ENCODE data around the gene ECHDC3. TPM values are rescaled to one million over a fixed set of nuclear protein-coding genes. Genes with fewer than 3 reads are reported as not detected.
A peak's percentile ranks its signal among the peaks of the same experiment; 100 is the strongest.

ECHDC3 gene
- total RNA-seq, 1 experiment from 2014 or later, result 0.78 TPM

- no peak for DNase-seq (ENCODE audit: low spot score)
- in situ Hi-C loops (cut with HindIII; ENCODE audit: low sequenced_read_pairs), result no loop called here
Observed at GRCh38 chr10:11743461-11744338, 1.5 kb downstream of the ECHDC3 start.

DNA sequence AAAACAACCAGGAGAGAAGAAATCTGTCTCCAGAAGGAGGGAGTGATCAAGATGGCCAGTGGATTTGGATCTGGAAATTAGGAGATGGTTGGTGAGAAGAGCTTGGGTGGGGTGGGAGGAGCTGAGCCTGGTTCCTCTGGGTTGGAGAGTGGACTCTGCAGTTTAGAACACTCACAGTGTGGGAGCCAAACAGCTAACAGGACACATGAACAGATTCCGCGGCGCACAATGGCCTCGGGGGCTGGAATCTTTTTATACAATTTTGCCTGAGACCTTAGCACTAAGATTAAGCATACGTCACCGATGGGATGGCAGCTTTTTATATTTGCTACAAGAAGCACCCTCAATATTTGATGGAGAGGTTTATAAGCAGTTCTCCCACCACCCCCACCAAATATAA lies 2.9 kb downstream of the ECHDC3 start:
- in situ Hi-C loops (cut with HindIII; ENCODE audit: low sequenced_read_pairs), result no loop called here
- no peak for DNase-seq (ENCODE audit: low spot score)

DNA sequence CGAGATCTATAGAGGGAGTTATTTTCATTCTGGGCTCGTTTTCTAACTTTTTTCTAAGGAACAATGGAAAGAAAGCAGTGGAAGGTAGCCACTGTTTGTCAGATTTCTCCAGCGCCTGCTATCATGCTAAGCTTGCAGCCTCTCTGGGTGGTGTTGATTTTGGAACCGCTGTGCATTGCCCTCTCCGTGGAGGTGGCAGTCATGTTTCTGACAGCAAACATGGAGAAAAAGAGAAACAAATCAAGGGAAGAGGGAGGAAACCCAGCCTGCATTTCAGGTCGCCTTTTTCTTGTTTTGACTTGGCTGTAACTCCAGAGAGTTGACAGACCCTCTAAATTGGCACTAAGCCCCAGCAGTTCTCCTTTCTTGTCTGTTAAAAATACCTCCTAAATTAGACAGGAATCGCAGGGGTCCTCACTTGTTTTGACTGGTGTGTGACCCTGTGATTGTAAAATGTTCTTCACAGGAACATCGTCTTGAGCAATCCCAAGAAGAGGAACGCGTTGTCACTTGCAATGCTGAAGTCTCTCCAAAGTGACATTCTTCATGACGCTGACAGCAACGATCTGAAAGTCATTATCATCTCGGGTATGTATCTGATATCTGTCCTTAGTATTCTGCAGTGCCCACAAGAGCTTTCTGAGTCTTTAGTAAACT lies 4.8 kb downstream of the ECHDC3 start:
- no peak for DNase-seq (ENCODE audit: low spot score)
- in situ Hi-C loops (cut with HindIII; ENCODE audit: low sequenced_read_pairs), result no loop called here

- in situ Hi-C loops (cut with HindIII; ENCODE audit: low sequenced_read_pairs), result no loop called here
Observed at GRCh38 chr10:11748866-11749265, 6.7 kb downstream of the ECHDC3 start.

GRCh38 chr10:11750420-11750819 lies 8.2 kb downstream of the ECHDC3 start:
- in situ Hi-C loops (cut with HindIII; ENCODE audit: low sequenced_read_pairs), result no loop called here
- DNase-seq (ENCODE audit: low spot score), result no peak

More at GRCh38 chr10:11748866-11749265, 6.7 kb downstream of the ECHDC3 start:
- DNase-seq (ENCODE audit: low spot score), result no peak

DNA sequence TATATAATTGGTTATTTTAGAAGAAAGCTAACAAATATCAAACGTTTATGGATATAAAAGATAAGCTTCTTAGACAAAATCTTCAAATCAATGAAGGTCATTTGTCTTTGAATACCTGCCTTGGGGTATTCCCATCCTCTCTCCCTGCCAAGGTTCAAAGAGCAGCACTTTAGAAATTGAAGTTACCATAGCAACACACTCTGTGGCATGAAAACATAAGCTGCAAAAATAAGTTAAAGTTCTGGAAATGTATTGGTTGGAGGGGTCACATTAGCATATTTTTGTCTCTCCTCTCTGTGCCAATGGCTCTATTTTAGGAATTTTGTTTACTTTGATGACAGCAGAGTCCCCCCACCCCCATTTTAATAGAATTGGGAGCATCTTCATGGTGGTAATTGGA lies 12.0 kb downstream of the ECHDC3 start:
- DNase-seq (ENCODE audit: low spot score), result no peak
- in situ Hi-C loops (cut with HindIII; ENCODE audit: low sequenced_read_pairs), result no loop called here

GRCh38 chr10:11754620-11755019 lies 12.4 kb downstream of the ECHDC3 start:
- DNase-seq (ENCODE audit: low spot score), result no peak
- in situ Hi-C loops (cut with HindIII; ENCODE audit: low sequenced_read_pairs), result no loop called here

DNA sequence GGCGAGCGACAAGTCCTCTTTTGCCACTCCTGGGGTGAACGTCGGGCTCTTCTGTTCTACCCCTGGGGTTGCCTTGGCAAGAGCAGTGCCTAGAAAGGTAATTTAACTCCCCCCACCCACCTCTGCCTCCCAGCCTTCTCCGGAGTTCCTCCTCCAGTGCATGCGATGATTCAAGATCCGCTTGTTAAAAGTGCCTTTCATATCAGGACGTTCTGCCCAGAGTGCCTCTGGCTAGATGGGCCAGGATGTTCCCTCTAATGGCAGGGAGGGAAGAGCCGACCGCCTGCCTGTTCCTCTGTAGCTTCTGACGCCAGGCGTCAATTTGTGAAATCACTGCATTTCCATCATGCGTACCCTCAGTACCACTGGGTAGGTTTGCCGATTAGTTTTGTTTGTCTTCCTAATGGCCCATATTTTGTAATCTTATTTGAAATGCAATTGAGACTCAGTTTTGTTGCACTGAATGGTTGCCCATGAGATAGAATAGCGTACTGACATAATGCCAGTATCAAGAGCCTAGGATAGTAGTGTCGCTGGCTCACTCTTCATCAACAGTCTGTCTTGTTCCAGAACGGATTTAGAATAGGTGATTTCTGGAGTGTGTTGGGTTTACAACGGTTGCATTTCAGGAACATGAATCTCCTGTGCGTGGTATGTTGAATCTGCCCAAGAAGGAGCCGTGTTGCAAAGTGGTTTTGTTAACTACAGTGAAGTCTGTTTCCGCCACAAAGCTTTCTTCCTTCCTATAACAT lies 13.5 kb downstream of the ECHDC3 start:
- in situ Hi-C loops (cut with HindIII; ENCODE audit: low sequenced_read_pairs), result no loop called here
- DNase-seq (ENCODE audit: low spot score), result no peak

DNA sequence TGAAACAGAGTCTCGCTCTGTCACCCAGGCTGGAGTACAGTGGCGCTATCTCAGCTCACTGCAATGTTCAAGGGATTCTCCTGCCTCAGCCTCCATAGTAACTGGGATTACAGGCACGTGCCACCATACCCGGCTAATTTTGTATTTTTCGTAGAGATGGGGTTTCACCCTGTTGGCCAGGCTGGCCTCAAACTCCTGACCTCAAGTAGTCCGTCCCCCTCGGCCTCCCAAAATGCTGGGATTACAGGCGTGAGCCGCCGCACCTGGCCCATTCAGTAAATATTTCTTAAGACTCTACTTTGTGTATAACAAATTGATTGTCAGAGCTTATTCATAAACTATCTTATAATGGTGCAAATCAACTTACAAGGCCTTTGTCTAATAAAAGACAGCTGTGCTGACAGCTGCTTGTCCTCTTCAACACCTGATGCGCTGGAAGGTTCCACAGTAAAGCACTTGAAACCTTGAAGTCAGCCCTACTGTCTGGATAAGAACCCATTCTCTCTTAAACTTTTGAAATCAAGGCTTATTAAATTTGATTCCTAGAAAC lies 14.7 kb downstream of the ECHDC3 start:
- DNase-seq (ENCODE audit: low spot score), result no peak
- in situ Hi-C loops (cut with HindIII; ENCODE audit: low sequenced_read_pairs), result no loop called here

DNA sequence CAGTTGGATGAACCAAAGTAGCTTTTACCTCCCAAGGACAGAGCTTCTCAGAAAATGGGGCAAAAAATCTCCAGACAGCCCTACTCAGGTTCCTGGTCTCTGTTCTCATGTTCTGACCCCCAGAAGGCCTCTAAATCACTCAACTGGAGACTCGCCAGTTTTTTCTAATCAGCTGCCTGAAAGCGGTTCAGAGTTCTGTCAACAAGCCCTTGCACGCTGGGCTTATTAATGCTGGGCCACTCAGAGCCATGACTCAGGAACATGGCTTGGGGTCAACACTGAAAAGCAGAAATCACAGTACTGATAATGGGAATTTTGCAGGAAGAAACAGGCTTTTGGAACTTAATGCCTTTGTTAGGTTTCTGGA lies 15.3 kb downstream of the ECHDC3 start:
- in situ Hi-C loops (cut with HindIII; ENCODE audit: low sequenced_read_pairs), result no loop called here
- DNase-seq (ENCODE audit: low spot score), result no peak

DNA sequence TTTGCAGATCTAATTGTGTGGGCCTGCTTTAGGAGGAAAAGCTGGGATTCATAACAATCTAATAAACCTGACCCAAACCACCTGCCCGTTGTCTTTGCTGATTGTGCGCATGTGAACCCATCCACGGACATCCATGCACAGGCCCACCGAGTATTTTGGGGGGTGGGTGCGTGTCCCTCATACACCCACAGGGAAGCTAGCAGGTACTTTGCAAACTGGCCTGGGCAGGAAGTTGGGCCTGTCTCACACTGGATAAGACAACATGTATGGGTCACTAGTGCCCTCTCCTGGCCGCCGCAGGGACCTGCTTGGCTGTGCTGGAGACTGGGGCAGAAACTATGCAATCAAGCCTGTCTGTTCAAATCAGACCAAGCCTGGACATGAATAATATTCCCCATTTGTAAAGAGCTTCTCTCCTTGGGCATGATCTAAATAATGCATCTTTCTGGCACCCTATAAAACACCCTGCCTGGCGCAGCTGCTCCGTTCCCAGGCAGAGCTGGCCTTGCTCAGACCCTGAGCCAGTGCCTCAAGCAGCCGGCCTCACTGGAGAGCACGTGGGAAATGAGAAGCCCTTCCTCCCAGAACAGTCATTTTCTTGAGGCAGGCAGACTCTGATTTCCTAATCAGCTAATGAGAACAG lies 15.8 kb downstream of the ECHDC3 start:
- in situ Hi-C loops (cut with HindIII; ENCODE audit: low sequenced_read_pairs), result no loop called here
- DNase-seq (ENCODE audit: low spot score), result peak; percentile 70

DNA sequence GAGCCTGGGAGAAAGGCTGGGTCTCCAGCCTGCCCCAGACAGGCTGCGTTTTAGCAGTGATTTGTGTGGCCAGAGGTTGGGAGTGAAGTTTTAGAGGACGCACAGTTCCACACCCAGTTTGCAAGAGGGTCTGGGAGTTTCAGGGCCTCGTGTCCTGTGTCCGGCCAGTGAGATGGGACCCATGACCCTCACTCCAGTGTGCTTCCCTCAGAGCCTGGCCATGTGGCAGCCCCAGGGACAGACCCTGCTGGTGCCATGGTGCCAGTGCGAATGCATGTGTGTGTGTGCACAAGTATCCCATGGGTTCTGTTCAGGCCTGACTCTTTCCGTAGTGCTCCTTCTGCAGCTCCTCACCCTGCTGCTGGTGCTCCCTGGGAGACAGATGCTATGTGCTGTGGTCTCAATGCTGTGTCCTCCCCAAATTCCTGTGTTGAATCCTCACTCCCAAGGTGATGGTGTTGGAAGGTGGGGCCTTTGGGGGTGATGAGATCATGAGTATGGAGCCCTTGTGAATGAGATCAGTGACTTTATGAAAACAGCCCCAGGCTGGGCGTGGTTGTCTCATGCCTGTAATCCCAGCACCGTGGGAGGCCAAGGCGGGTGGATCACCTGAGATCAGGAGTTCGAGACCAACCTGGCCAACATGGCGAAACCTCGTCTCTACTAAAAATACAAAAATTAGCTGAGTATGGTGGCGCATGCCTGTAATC lies 16.5 kb downstream of the ECHDC3 start:
- DNase-seq (ENCODE audit: low spot score), result no peak
- in situ Hi-C loops (cut with HindIII; ENCODE audit: low sequenced_read_pairs), result no loop called here

- in situ Hi-C loops (cut with HindIII; ENCODE audit: low sequenced_read_pairs), result no loop called here
- DNase-seq (ENCODE audit: low spot score), result no peak
Observed at GRCh38 chr10:11759347-11759746, 17.2 kb downstream of the ECHDC3 start.

- in situ Hi-C loops (cut with HindIII; ENCODE audit: low sequenced_read_pairs), result no loop called here
- no peak for DNase-seq (ENCODE audit: low spot score)
Observed at GRCh38 chr10:11760151-11760550, 18.0 kb downstream of the ECHDC3 start.

DNA sequence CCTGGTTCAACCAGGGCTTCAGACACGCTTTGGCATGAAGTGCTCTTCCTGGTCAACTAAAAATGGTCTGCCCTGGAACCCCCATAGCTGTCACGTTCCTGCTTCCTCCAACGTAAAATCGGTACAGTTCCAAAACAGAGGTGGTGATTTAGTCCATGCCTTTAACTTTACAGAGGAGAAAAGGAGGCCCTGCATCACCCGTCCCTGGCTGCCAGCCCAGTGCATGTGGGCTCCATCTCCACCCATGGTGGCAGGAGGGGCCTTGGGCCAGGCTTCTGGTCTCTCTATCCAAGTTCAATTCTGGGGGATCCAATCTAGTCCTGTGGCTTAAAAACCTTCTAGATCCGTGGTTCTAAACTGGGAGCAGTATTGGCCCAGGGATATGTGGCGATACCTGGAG lies 18.7 kb downstream of the ECHDC3 start:
- in situ Hi-C loops (cut with HindIII; ENCODE audit: low sequenced_read_pairs), result no loop called here
- DNase-seq (ENCODE audit: low spot score), result no peak

DNA sequence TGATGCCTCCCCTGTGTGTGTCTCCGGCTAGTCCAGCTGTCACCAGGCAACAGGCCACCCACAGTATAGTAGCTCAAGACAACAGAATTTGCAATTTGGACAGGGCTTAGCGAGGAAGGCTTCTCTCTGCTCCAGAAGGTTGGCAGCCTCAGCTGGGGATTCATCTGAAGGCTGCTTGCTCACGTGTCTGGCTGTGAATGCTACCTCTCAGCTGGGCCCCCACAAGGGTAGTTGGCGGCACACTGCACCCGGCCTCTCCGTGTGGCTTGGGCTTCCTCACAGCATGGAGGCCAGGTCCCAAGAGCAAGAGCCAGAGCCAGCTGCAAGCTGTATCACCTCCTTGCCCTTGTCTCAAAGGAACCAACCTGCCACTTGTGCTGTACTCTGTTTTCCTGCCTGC lies 19.2 kb downstream of the ECHDC3 start:
- no peak for DNase-seq (ENCODE audit: low spot score)
- in situ Hi-C loops (cut with HindIII; ENCODE audit: low sequenced_read_pairs), result no loop called here

GRCh38 chr10:11762706-11763500 lies 20.7 kb downstream of the ECHDC3 start:
- no peak for DNase-seq (ENCODE audit: low spot score)
- in situ Hi-C loops (cut with HindIII; ENCODE audit: low sequenced_read_pairs), result no loop called here

- in situ Hi-C loops (cut with HindIII; ENCODE audit: low sequenced_read_pairs), result no loop called here
- DNase-seq (ENCODE audit: low spot score), result no peak
Observed at GRCh38 chr10:11763501-11763861, 21.3 kb downstream of the ECHDC3 start.
